ENCODE data around the gene CDK5RAP1.

CDK5RAP1 gene

DNA sequence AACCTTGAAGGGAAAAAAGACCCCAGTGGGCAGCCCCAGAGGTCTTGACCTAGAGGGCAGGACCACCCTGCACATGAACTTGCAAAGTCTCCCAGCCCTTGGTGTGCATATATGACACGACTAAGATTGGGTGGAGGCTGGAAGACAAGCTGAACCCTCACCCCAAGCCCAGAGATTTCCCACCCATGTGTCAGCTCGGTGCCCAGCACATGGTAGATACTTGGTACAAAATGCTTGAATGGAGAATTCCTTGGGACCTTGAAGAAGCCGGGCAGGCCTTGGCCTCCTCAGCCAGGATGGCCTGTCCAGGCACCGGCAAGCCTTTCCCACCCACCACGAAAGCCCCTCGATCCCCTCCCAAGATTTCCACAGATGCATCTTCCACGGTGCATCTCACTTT, 67.7 kb downstream of the CDK5RAP1 start:
- DNase-seq (ENCODE audit: low spot score) = no peak

- no peak for DNase-seq (ENCODE audit: low spot score)
These were observed 68.3 kb downstream of the CDK5RAP1 start for GRCh38 chr20:33332905-33333456.

- DNase-seq (ENCODE audit: low spot score) = no peak
These were observed 72.9 kb downstream of the CDK5RAP1 start for GRCh38 chr20:33328157-33329137.

- no peak for DNase-seq (ENCODE audit: low spot score)
These were observed 76.0 kb downstream of the CDK5RAP1 start for GRCh38 chr20:33325350-33325749.

GRCh38 chr20:33323236-33323635, 78.1 kb downstream of the CDK5RAP1 start:
- no peak for DNase-seq (ENCODE audit: low spot score)

- DNase-seq (ENCODE audit: low spot score) = no peak
These were observed 78.9 kb downstream of the CDK5RAP1 start for GRCh38 chr20:33322456-33322855.

DNA sequence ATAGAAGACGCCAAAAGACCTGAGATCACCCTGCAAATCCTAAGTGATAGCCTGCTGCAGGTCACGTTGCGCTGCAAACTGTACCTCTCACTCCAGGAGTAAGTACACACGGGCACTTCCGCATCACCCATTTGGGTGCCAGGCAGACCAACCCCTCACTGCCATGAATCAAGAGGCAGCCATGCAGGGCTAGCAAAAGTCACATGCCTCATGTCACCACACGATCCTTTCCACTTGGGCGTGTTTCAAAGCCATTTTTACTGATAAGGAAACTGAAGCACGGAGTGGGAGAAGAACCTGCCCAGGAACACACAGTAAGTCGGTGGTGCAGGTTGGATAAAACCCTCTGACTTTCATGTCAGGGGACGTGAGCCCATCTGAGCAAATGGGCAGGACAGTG, 81.3 kb downstream of the CDK5RAP1 start:
- no peak for DNase-seq (ENCODE audit: low spot score)

DNA sequence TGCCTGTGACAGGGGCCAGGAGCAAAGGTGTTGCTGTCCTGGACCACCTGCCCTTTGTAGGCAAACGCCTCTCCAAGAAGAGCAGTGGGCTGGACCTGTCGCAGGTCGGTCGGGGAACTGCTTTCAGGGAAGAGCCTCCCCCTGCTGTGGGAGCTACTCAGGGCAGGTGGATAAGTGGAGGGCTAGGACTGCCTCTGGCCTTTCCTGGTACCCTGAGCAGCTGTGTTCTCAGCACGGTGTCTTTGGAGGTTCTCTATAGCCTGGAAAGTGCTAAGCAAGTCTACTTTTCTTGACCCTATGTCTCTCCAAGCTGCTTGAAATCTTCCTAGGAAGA, 83.3 kb downstream of the CDK5RAP1 start:
- no peak for DNase-seq (ENCODE audit: low spot score)

DNA sequence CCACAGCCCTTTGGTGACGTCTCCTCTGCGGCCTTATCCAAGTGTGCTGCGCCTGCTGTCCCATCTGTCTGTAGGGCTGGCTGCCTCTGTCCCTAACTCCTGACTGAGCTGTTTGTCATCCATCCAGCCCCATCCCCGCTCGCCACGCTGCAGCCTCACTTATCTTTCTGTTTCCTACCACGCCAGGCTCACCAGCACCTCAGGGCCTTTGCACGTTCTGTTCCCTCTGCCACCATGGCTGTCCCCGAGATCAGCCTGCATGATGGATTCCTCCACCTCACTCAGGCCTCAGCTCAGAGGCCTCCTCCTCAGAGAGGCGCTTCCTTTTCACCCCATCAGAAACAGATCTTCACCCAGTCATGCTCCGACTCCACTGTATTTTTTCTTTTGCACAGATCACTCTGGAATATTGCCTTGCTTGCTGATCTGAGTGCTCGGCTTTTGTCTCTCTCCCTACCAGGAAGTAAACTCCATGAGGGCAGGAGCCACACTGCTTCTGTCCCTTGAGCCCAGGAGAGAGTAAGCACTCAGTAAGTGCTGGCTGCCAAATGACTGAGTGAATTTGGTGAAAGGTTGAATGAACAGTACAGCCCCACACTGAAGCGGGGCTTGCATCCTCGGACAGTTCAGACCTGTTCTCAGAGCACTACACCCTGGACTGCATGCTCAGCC, 83.8 kb downstream of the CDK5RAP1 start:
- no peak for DNase-seq (ENCODE audit: low spot score)

- no peak for DNase-seq (ENCODE audit: low spot score)
These were observed 84.4 kb downstream of the CDK5RAP1 start for GRCh38 chr20:33316958-33317357.

DNA sequence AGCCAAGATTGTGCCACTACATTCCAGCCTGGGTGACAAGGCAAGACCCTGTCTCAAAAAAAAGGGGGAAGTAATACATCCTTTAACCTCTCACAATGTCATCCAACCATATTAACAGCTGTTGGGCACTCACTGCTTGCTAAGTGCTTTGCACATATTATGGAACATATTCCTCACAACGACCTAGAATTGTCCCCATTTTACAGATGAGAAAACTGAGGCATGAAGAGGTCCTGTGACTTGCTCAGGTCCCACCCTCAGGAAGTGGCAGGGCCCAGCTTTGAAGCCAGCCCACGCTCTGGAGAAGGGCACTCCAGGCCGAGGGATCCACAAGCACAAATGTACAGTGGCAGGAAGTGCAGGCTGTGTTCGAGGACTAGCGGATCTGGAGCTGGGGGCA, 85.0 kb downstream of the CDK5RAP1 start:
- no peak for DNase-seq (ENCODE audit: low spot score)

DNA sequence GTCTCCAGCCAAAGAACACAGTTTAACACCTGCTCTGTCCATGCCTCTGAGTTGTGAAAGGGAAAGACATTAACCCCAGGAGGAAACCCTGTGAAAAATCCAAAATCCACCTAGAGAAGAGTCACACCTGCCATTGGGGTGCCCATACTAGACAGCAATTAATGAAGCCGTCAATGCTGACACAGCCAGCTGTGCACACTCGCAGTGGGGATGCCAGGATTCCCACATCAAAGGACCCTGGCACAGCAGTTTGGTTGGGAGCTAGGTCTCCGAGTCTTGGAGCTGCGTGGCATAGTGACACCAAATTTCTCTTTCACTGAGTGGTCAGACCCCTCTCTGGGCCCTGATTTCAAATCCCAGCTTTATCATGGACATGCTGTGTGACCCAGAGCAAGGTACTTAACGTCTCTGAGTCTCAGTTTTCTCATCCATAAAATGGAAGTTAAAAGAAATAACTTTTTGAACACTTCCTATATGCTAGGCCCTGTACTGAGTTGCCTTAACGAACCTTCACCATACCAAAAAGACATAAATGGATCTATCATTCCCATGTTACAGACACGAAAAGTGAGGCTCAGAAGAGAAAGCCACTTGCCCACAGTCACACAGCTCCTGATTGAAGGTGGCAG, 87.5 kb downstream of the CDK5RAP1 start:
- no peak for DNase-seq (ENCODE audit: low spot score)

GRCh38 chr20:33312583-33312982, 88.7 kb downstream of the CDK5RAP1 start:
- DNase-seq (ENCODE audit: low spot score) = no peak

- DNase-seq (ENCODE audit: low spot score) = no peak
These were observed 89.3 kb downstream of the CDK5RAP1 start for GRCh38 chr20:33311996-33312395.

- DNase-seq (ENCODE audit: low spot score) = no peak
These were observed 90.3 kb downstream of the CDK5RAP1 start for GRCh38 chr20:33311011-33311410.

DNA sequence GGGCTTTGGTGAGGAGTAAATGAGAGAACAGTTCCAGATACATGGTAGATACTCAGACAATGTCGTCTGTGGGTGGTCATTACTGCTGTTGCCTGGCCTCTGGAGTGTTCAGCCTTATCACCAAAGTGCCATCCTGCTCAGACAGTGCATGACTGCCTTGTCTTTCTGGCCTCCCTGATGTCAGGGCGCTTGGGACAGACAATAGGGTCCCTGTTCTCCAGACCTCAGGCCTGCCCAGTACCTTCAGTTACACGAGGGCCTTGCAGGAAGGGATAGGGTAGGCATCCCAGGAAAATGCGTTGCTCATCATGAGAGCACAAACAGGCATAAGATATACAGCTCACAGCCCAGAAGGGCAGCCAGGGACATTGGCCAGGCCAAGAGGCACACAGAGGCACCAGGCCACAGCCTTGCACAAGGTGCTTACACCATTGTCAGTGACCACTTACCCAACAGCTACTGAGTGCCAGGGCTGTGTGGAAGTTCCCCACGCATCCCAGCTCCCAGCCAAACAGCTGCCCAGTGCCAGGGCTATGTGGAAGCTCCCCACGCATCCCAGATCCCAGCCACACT, 90.9 kb downstream of the CDK5RAP1 start:
- no peak for DNase-seq (ENCODE audit: low spot score)

DNA sequence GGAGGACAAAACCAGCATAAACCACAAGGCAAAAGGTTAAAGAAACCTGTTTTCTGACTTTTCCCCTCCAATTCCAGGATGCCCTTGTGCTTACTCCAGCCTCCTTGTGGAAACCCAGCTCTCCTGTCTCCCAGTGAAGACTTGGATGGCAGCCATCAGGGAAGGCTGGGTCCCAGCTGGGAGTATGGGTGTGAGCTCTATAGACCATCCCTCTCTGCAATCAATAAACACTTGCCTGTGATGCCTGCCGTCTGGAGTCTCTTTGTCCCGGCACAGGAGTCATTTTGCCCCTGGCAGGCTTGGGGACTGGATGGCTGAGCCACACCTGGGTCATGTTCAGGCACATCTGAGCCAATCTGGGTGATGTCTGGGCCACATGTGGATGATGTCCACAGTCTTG, 91.7 kb downstream of the CDK5RAP1 start:
- DNase-seq (ENCODE audit: low spot score) = no peak

Data from left forelimb (tissue), 1 donor.